GM18526 (cell line): ENCODE results near the gene SLX4IP.

ENCODE experiments used
- POLR2A ChIP-seq: IDR thresholded peaks from 3 replicates; pipeline ENCODE4 v1.6.1; 2011; ENCODE audit not compliant: insufficient read length; ENCODE audit errors: extremely low read depth

SLX4IP gene

DNA sequence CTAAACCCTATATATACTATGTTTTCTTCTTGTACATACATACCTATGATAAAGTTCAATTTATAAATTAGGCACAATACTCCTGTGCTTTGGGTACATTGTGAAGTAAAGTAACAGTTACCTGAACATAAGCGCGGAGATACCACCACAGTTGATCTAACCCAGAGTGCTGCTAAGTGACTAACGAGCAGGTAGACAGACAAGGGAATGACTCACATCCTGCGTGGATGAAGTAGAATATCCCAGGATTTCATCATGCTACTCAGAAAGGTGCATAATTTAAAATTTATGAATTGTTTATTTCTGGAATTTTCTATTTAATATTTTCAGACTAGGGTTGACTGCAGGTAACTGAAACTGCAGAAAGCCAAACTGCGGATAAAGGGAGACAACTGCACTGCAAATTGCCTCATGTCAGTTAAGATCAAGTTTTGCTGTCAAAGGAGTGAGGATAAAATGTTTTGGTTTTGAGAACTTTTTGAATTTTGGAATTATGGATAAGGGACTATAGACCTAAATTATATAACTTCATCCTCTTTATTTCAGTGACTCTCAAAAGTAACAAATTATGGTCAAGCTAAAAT is 15.5 kb upstream of the SLX4IP start:
- TF ChIP-seq POLR2A: no peak

DNA sequence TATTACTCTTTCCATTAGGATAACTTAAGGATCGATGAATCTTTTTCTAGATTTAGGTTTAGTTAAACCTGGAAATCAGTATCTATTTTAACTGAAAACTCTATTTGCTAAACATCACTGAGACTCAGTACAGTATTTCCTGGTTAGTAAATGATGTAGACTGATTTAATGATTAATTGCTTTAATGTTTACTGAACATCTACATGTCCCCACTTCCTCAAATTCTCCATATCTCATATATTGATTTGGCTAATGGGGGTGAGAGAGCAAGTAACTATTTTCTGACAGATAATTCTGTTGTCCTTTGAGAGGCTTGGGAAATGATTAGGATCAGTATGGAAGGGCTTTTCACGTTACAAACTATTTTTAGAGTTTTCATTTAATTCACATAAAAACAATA is 11.4 kb upstream of the SLX4IP start:
- no peak for TF ChIP-seq POLR2A

GRCh38 chr20:10427060-10427692 is 7.9 kb upstream of the SLX4IP start:
- TF ChIP-seq POLR2A: no peak

GRCh38 chr20:10428008-10428407 is 7.1 kb upstream of the SLX4IP start:
- TF ChIP-seq POLR2A: no peak

DNA sequence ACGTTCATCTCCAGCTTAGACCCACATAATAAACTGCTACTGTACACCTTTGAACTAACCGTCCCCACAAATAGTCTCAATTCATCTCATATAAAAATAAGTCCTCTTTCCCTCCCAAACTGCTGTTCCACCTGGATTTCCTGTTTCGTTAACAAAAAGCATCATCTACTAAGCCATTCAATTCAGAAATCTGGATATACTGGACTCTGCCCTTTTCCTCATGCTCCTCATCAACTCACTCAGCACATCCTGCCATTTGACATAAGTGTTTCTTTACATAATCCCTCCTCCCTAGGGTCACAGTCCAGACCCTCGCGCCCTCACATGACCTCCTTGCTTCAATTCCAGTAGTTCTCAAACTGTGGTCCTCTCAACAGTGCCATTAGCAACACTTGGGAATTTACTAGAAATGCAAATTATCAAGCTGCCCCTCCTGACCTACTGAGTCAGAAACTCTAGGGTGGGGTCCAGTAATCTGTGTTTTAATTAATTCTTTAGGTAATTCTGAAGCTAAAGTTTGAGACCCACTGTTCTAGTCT is 5.6 kb upstream of the SLX4IP start:
- TF ChIP-seq POLR2A: no peak

GRCh38 chr20:10430000-10430466 is 5.1 kb upstream of the SLX4IP start:
- TF ChIP-seq POLR2A: no peak

- TF ChIP-seq POLR2A: no peak
Measured at GRCh38 chr20:10430704-10431103, 4.4 kb upstream of the SLX4IP start.

- TF ChIP-seq POLR2A: no peak
Measured at GRCh38 chr20:10432079-10432478, 3.0 kb upstream of the SLX4IP start.

- no peak for TF ChIP-seq POLR2A
Measured at GRCh38 chr20:10433014-10433622, 2.0 kb upstream of the SLX4IP start.

DNA sequence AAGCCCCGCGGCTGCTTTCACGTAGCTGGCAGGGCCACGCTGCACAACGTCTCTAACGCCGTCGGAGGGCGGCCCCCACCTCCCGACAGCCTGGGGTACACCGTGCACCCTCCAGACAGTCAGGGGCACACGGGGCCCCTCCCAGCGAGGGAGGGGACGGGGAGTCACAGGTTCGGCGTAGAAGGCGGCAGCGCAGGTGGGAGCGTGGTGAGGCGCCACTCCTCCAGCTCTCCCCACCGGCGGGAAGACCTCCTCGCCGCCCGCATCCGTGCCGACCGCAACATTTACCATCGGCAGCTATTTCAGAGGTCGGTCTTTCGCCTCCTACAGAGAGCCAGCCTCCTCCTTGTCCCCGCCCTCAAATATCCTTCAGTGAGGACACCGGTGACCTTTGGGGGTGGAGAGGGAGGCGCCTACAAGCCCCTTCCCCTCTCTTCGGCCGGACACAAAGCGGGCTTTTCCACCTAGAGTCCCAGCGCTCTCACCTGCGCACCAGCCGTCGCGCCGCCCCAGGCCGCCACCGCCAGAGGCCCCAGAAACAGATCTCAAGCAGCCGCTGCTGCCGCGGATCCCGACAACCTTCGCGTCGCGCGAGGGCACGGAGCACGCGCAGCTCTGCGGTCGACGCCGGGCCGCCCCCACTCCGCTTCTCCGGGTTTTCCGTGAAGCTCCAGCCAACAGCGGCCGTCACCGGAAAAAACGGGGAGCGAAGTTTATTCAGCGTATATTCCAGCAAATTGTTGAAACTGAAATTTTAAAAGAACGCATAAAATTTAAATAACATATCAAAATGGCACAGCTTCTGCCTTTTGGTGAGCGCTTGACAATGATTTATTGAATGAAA is 1.3 kb upstream of the SLX4IP start, which contains the start of gene MKKS:
Gene MKKS (minus strand): TSS at position 600 of the 844 bp plus-strand sequence. CDS start 20,708 bp downstream, outside the sequence.
- peak; percentile 67 for TF ChIP-seq POLR2A

DNA sequence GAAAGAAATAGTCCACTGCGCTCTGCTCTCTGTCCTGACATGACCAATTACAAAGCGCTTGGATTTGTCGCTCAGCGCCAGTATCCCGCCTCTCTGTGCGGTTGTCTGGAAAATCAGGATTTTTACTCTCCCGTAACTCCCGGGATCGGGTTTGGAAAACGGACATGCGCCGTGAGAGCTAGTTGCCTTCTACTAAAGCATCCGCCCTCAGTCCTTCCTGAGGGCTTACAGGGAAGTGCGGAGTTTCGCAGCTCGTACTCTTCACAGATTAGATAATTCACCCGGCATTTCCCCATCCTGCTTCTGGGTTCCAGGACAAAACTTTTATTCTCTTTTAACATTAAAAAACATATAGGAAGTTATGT is 656 bp upstream of the SLX4IP start:
- TF ChIP-seq POLR2A: peak; percentile 69

GRCh38 chr20:10436053-10436699 is 1.1 kb downstream of the SLX4IP start:
- TF ChIP-seq POLR2A: no peak

DNA sequence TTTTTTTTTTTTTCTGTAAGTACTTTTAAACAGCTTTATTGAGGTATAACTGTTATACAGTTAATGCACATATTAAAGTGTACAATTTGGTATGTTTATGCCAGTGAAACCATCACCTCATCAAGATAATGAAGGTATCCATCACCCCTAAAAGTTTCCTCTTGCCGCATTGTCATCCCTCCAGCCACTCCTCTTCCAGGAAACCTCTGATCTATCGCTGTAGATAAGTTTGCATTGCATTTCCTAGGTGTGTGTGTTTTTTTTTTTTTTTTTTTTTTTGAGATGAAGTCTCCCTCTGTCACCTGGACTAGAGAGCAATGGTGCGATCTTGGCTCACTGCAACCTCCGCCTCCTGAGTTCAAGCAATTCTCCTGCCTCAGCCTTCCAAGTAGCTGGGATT is 3.1 kb downstream of the SLX4IP start:
- TF ChIP-seq POLR2A: no peak

- TF ChIP-seq POLR2A: no peak
Measured at GRCh38 chr20:10443936-10444335, 8.8 kb downstream of the SLX4IP start.

GRCh38 chr20:10445758-10446157 is 10.7 kb downstream of the SLX4IP start:
- TF ChIP-seq POLR2A: no peak

DNA sequence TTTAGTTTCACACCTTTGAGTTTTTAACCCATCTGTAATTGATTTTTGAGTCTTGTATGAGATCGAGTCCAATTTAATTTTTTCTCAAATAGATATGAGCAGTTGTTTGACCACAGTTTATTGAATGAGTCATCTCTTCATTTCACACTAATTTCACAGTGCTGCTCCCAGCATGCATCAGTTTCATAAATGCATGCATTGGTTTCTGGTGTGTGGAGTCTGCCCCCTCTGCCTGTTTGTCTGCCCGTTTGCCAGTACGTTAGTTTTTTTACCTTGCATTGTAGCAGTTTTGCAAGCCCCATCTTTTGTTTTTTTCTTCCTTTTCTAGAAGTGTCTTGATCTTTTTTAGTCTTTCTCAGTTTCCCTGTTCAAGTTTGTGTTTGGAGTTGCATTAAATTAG is 11.9 kb downstream of the SLX4IP start:
- TF ChIP-seq POLR2A: no peak
